Liver (tissue), 9 donors: ENCODE data around the gene USH2A. TPM values are rescaled to one million over a fixed set of nuclear protein-coding genes. Genes with fewer than 3 reads are reported as not detected.

ENCODE experiments used
- DNase-seq: peaks from one replicate; pipeline ENCODE4 v3.0.0-alpha.2; 2017; ENCODE audit warnings: low spot score
- H3K27ac ChIP-seq, 2 donors: one replicate each; pipeline ENCODE4 v1.7.0; 2013; ENCODE audit warnings: inconsistent platforms in 2 of 2, low read length in 2 of 2, control low read depth in 1 of 2, low read depth in 1 of 2, mild to moderate bottlenecking in 1 of 2
- H3K27me3 ChIP-seq, 4 donors: one replicate each; pipeline versions ENCODE4 v1.6.1 to v1.7.0; 2013; ENCODE audit warnings: low read length in 3 of 4, inconsistent platforms in 1 of 4, mild to moderate bottlenecking in 1 of 4, moderate library complexity in 1 of 4; ENCODE audit not compliant: control insufficient read depth in 4 of 4, insufficient read depth in 4 of 4
- H3K36me3 ChIP-seq, 4 donors: one replicate each; pipeline versions ENCODE4 v1.6.1 to v1.7.0; 2013; ENCODE audit warnings: low read length in 3 of 4, mild to moderate bottlenecking in 3 of 4, low read depth in 1 of 4, moderate library complexity in 1 of 4; ENCODE audit not compliant: control insufficient read depth in 4 of 4, insufficient read depth in 3 of 4
- H3K4me1 ChIP-seq, 4 donors: one replicate each; pipeline versions ENCODE4 v1.6.1 to v1.7.0; 2013; ENCODE audit warnings: low read length in 3 of 4, mild to moderate bottlenecking in 3 of 4, moderate library complexity in 1 of 4; ENCODE audit not compliant: control insufficient read depth in 4 of 4, insufficient read depth in 4 of 4
- H3K4me3 ChIP-seq, 3 donors: one replicate each; pipeline versions ENCODE4 v1.6.1 to v1.7.0; 2013; ENCODE audit warnings: low read length in 3 of 3, control low read depth in 1 of 3, low read depth in 1 of 3, mild to moderate bottlenecking in 1 of 3
- H3K9ac ChIP-seq, 2 donors: one replicate each; pipeline ENCODE4 v1.7.0; 2013; ENCODE audit warnings: low read length in 2 of 2, mild to moderate bottlenecking in 2 of 2, moderate library complexity in 2 of 2, control low read depth in 1 of 2, low read depth in 1 of 2
- H3K9me3 ChIP-seq, 4 donors: one replicate each; pipeline versions ENCODE4 v1.6.1 to v1.7.0; 2013; ENCODE audit warnings: low read length in 3 of 4; ENCODE audit not compliant: control insufficient read depth in 4 of 4
- ATF3 ChIP-seq: IDR thresholded peaks from 2 replicates; pipeline ENCODE4 v1.6.1; 2016; ENCODE audit warnings: antibody characterized with exemption
- CTCF ChIP-seq: fragments of 150-350 bp; IDR thresholded peaks from 2 replicates; pipeline ENCODE4 v1.5.1; 2017; ENCODE audit warnings: improper control_type of control experiment, low read depth, low read length; ENCODE audit not compliant: missing input control
- EGR1 ChIP-seq, 2 donors: IDR thresholded peaks; 2 replicates each; pipeline ENCODE4 v1.6.1; 2016 to 2018; ENCODE audit warnings: antibody characterized with exemption in 2 of 2, low read depth in 2 of 2
- FOXA1 ChIP-seq: IDR thresholded peaks from 2 replicates; pipeline ENCODE4 v1.6.1; 2016; ENCODE audit warnings: antibody characterized with exemption
- FOXA2 ChIP-seq: IDR thresholded peaks from 2 replicates; pipeline ENCODE4 v1.6.1; 2016; ENCODE audit warnings: antibody characterized with exemption
- GABPA ChIP-seq, 2 donors: IDR thresholded peaks in 1 of 2; conservative IDR thresholded peaks in 1 of 2; 2 replicates each; pipeline ENCODE4 v1.6.1; 2016; ENCODE audit warnings: antibody characterized with exemption in 2 of 2, mild to moderate bottlenecking in 1 of 2, moderate library complexity in 1 of 2
- HNF4A ChIP-seq, 2 donors: conservative IDR thresholded peaks; 2 replicates each; pipeline ENCODE4 v1.6.1; 2016; ENCODE audit warnings: antibody characterized with exemption in 2 of 2, mild to moderate bottlenecking in 2 of 2
- HNF4G ChIP-seq: IDR thresholded peaks from 2 replicates; pipeline ENCODE4 v1.6.1; 2016; ENCODE audit warnings: antibody characterized with exemption
- JUND ChIP-seq, 2 donors: IDR thresholded peaks; 2 replicates each; pipeline ENCODE4 v1.6.1; 2016; ENCODE audit warnings: antibody characterized with exemption in 2 of 2
- NR2F2 ChIP-seq: IDR thresholded peaks from 2 replicates; pipeline ENCODE4 v1.6.1; 2016; ENCODE audit warnings: antibody characterized with exemption
- RAD21 ChIP-seq, 2 donors: IDR thresholded peaks; 2 replicates each; pipeline ENCODE4 v1.6.1; 2016; ENCODE audit warnings: antibody characterized with exemption in 2 of 2, mild to moderate bottlenecking in 2 of 2
- REST ChIP-seq: IDR thresholded peaks from 2 replicates; pipeline ENCODE4 v1.6.1; 2016; ENCODE audit warnings: antibody characterized with exemption, mild to moderate bottlenecking
- RXRA ChIP-seq, 2 donors: IDR thresholded peaks; 2 replicates each; pipeline ENCODE4 v1.6.1; 2017 to 2018; ENCODE audit warnings: antibody characterized with exemption in 2 of 2, mild to moderate bottlenecking in 1 of 2
- SP1 ChIP-seq: IDR thresholded peaks from 2 replicates; pipeline ENCODE4 v1.6.1; 2018; ENCODE audit warnings: antibody characterized with exemption, mild to moderate bottlenecking
- TAF1 ChIP-seq: conservative IDR thresholded peaks from 2 replicates; pipeline ENCODE4 v1.6.1; 2016; ENCODE audit warnings: antibody characterized with exemption, mild to moderate bottlenecking
- YY1 ChIP-seq: IDR thresholded peaks from 2 replicates; pipeline ENCODE4 v1.6.1; 2016; ENCODE audit warnings: antibody characterized with exemption, mild to moderate bottlenecking
- ZBTB33 ChIP-seq: IDR thresholded peaks from 2 replicates; pipeline ENCODE4 v1.6.1; 2016; ENCODE audit warnings: antibody characterized with exemption
- WGBS: extraction: QIAGEN DNeasy Blood & Tissue Kit; methylation state at CpG from one replicate; pipeline ENCODE4 v1.1.7; 2013; 5-methylcytosine and 5-hydroxymethylcytosine counted together
- polyA plus RNA-seq, 2 donors: library from polyadenylated mRNA; stranded (reverse) in 1 of 2; unstranded in 1 of 2; fragments of 200-250 nt in 1 of 2; fragments of >200 nt in 1 of 2; fragmentation: Nextera tagmentation in 1 of 2; extraction: Ambion mirVana in 1 of 2; gene quantifications; one replicate each; pipeline versions ENCODE4 v1.2.1 to v1.2.3, GENCODE V29; 2013 to 2015
- total RNA-seq, 2 donors: library from RNA; depleted of rRNA; stranded (reverse); fragments of >200 nt; gene quantifications; one replicate each; pipeline ENCODE4 v1.2.3, GENCODE V29; 2014
- TF ChIP-seq, protein P1 (sequence below): IDR thresholded peaks from 2 replicates; pipeline ENCODE4 v1.6.1; 2016; ENCODE audit warnings: antibody characterized with exemption
- donor health status: healthy.
- donor health status: healthy.
- donor health status: healthy.
- donor health status: healthy.
- donor health status: healthy.

USH2A gene
- total and polyA plus RNA-seq, 4 donors = 0.14 to 1.0 (median 0.31) TPM

GRCh38 chr1:215863796-215864195, 559.5 kb downstream of the USH2A start:
- H3K27me3 ChIP-seq = no peaks in the 10 kb centered on the region
- TF ChIP-seq FOXA2 (no peak), ZBTB33 (no peak), REST (no peak), RAD21 (IDR thresholded peaks at IDR 0.05) (no peak), RXRA (IDR thresholded peaks at IDR 0.05) (no peak), YY1 (no peak), NR2F2 (no peak), JUND (IDR thresholded peaks at IDR 0.05) (no peak), SP1 (no peak), ATF3 (no peak), GABPA (IDR thresholded peaks at IDR 0.05 in 1 of 2, conservative IDR thresholded peaks at IDR 0.05 in 1 of 2) (no peak), EGR1 (IDR thresholded peaks at IDR 0.05; ENCODE audit: low read depth in 2 of 2) (no peak)
- H3K27ac ChIP-seq = no peak overlapping the region
- H3K9me3 ChIP-seq = peaks cover 0 to 4% (median under 1%) of the 10 kb centered on the region in 4 donors
- no peaks in the 10 kb centered on the region for H3K36me3 ChIP-seq
- no peak overlapping the region for H3K4me3 ChIP-seq
- no peak for DNase-seq
- peaks cover 4 to 17% (median 11%) of the 10 kb centered on the region in 4 donors for H3K4me1 ChIP-seq
- no peak overlapping the region for H3K9ac ChIP-seq

GRCh38 chr1:215860833-215861232, 562.4 kb downstream of the USH2A start:
- Histone ChIP-seq H3K27me3 (no peaks in the 10 kb centered on the region), H3K27ac (no peak overlapping the region), H3K9me3 (peaks cover 0 to 4% (median under 1%) of the 10 kb centered on the region in 4 donors), H3K4me3 (no peak overlapping the region), H3K4me1 (peaks cover 2 to 13% (median 10%) of the 10 kb centered on the region in 4 donors), H3K9ac (no peak overlapping the region), H3K36me3 (no peaks in the 10 kb centered on the region)
- 90% methylated on average over 3 of the region's 3 CpGs for WGBS
- TF ChIP-seq GABPA (IDR thresholded peaks at IDR 0.05 in 1 of 2, conservative IDR thresholded peaks at IDR 0.05 in 1 of 2) = no peak
- no peak for TF ChIP-seq TAF1
- TF ChIP-seq SP1 = no peak
- TF ChIP-seq CTCF = no peak
- TF ChIP-seq HNF4A (conservative IDR thresholded peaks at IDR 0.05) = no peak
- no peak for TF ChIP-seq HNF4G
- no peak for TF ChIP-seq RAD21 (IDR thresholded peaks at IDR 0.05)
- TF ChIP-seq, protein P1, sequence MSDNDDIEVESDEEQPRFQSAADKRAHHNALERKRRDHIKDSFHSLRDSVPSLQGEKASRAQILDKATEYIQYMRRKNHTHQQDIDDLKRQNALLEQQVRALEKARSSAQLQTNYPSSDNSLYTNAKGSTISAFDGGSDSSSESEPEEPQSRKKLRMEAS = no peak
- no peak for TF ChIP-seq YY1
- TF ChIP-seq NR2F2 = no peak
- TF ChIP-seq ZBTB33 = no peak
- TF ChIP-seq ATF3 = no peak
- TF ChIP-seq REST = no peak
- TF ChIP-seq FOXA2 = no peak
- TF ChIP-seq JUND (IDR thresholded peaks at IDR 0.05) = no peak
- no peak for TF ChIP-seq RXRA (IDR thresholded peaks at IDR 0.05)
- TF ChIP-seq FOXA1 = no peak
- no peak for DNase-seq
